ENCODE results near the gene GNAI1.

DNA sequence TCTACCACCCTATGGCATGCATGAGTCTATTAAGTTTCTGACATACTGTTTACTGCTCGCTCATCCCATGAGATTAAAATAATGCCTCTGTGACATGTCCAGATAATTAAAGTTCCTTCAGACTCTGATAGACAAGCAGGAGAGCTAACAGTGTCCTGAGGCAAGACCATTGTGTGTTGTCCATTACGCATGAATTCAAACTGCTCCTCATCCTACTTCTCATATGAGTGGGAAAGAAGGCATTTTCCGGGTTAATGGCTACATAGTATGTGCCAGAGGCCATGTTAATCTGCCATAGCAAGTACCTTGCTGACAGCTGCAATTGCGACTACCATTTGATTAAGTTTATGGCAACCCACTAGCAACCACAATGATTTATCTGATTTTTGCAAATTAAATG is 113.3 kb downstream of the GNAI1 start:
- TF ChIP-seq CTCF (IDR thresholded peaks at IDR 0.05; ENCODE audit: borderline replicate concordance, extremely low read depth, low read length, poor library complexity, severe bottlenecking) (no peak), EZH2 (IDR thresholded peaks at IDR 0.05; ENCODE audit: borderline replicate concordance, low read depth, low read length, severe bottlenecking) (no peak)
